A549 treated with AZD9567 at 1 μM for 4 hours (cell line): ENCODE measurements around the gene PDCD5. TPM values are rescaled to one million over a fixed set of nuclear protein-coding genes. Genes with fewer than 3 reads are reported as not detected.

Experiments used
- total RNA-seq: library from RNA; stranded (reverse); fragments of 200-300 nt; extraction: Qiagen RNA extraction; gene quantifications from 5 replicates; pipeline ENCODE4 v1.2.3, GENCODE V29; 2022; ENCODE audit not compliant: insufficient read depth

Gene PDCD5
- 452 to 478 TPM (median 455 TPM) in 5 replicates for total RNA-seq

GRCh38 chr19:32580901-32581704 lies at the start of gene PDCD5:
TSS of gene PDCD5 (plus strand) at chr19:32581190. CDS start at chr19:32581262, 72 bp downstream.

Other genes with a start within 250 kb of the PDCD5 start
- 12.2 to 17.8 TPM (median 16.8 TPM) in 5 replicates for gene ZNF507, start 235.6 kb upstream of the PDCD5 start, total RNA-seq
- 9.3 to 15.3 TPM (median 13.6 TPM) in 5 replicates for gene DPY19L3, start 175.4 kb upstream of the PDCD5 start, total RNA-seq
- gene ANKRD27, start 94.0 kb downstream of the PDCD5 start, total RNA-seq = 42.0 to 57.3 TPM (median 51.9 TPM) in 5 replicates
- 0.36 to 0.46 TPM (median 0.44 TPM) in 4 of 5 replicates, not detected in the other for gene RGS9BP, start 94.7 kb downstream of the PDCD5 start, total RNA-seq
- gene NUDT19, start 110.6 kb downstream of the PDCD5 start, total RNA-seq = 36.2 to 45.0 TPM (median 36.6 TPM) in 5 replicates
- gene TDRD12, start 138.6 kb downstream of the PDCD5 start, total RNA-seq = 0.14 to 0.28 TPM (median 0.20 TPM) in 4 of 5 replicates, not detected in the other